IPS-NIHi7 (cell line): ENCODE data around the gene PGLYRP2.

Experiments used
- DNase-seq: peaks from one replicate; pipeline ENCODE4 v3.0.0; 2012; ENCODE audit warnings: mixed read lengths; ENCODE audit errors: extremely low spot score

The PGLYRP2 gene

DNA sequence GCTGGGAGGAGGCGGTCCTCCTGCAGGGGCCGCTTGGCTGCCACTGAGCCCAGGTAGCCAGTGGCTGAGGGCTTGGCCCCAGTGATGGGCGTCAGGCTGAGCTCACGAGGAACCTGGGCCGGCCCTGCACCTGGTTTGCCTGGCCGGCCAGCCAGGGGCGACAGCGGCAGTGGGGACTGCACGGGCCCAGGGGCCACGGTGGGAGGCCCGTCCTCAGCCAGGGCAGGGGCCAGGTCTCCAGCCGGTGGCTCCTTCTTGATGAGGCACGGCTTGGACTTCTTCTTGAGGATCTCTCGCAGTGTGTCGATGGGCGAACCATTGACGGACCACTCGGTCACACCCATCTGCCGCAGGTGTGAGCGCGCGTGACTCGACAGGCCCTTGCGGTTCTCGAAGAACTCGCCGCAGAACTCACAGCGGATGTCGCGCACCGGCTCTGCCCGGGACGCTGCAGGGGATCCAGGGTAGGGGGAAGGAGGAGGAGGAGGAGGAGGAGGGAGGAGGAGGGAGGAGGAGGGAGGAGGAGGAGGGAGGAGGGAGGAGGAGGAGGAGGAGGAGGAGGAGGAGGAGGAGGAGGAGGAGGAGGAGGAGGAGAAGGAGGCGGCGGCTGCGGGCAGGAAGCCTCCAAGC is 53.9 kb downstream of the PGLYRP2 start:
- no peak for DNase-seq

GRCh38 chr19:15424692-15425272 is 54.5 kb downstream of the PGLYRP2 start:
- DNase-seq = no peak

GRCh38 chr19:15424121-15424520 is 55.2 kb downstream of the PGLYRP2 start:
- no peak for DNase-seq

DNA sequence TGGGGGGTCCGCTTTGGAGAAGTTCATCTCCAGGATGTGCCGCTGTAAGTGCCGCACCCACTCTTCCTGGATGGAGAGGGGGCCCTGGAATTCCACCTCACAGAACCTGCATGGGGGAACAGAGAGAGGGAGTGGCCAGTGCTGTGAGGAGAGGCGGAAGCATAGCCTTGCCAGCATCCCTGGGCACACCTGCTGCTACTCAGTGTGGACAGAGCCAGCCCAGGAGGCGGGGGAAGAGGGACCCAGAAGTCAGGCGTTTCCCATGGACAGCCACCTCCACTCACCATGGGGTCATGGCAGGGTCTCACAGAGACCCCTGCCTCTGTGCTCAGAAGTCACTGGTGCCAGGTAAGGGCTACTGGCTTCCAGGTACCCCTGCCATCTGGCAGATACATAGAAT is 56.2 kb downstream of the PGLYRP2 start:
- no peak for DNase-seq

DNA sequence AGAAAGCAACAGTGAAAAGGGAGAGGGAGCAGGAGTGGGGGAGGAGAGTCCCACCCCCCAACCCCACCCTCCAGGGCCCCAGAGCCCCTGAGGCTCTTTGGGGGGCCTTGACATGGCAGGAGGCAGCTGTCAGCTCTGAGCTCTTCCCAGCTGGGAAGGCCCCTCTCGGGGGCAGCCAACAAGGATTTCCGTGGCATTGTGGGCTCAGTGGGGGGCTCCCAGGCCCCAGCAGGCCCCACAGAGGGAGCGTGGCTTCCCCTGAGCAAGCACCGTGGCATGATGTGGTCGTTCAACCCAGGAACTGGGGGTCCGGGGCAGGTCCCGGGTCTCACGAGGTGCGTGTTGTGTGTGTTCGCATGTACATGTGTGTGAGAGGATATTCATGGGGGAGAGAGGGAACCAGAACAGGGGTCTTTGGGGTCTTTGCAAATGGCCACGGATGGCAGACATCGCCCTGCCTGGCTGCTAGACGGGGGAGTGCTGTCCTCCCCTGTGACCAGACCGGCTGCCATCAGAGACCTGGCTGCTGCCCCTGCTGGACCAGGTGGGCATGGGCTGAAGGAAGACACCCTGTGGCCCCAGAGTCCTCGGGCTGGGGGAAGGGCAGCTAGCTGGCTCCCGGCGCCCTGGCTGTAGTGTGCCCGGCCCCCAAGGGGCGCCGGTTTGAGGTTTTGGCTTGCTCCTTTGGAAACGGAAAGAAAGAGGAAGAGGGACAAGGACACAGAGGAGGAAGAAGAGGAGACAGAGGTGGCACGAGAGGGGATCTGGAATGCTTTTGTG is 56.8 kb downstream of the PGLYRP2 start:
- DNase-seq = no peak

GRCh38 chr19:15421721-15422260 is 57.5 kb downstream of the PGLYRP2 start:
- no peak for DNase-seq

- no peak for DNase-seq
These were observed 58.1 kb downstream of the PGLYRP2 start for GRCh38 chr19:15421136-15421695.

GRCh38 chr19:15419413-15420025 is 59.8 kb downstream of the PGLYRP2 start:
- no peak for DNase-seq
